NCI-H82 treated with DMSO at 0.1 percent for 48 hours (cell line): Measurements from ENCODE around the gene HOXD11.

ENCODE experiments used
- DNase-seq: peaks from one replicate; lab custom pipeline; 2025; ENCODE audit not compliant: unreplicated experiment; lab: John Stamatoyannopoulos, UW

HOXD11 gene

GRCh38 chr2:176105078-176105729 is 1.9 kb upstream of the HOXD11 start:
- DNase-seq: no peak

- no peak for DNase-seq
Observed at GRCh38 chr2:176105730-176106580, 1.1 kb upstream of the HOXD11 start.

GRCh38 chr2:176107731-176108181 is 676 bp downstream of the HOXD11 start:
- DNase-seq: no peak

GRCh38 chr2:176109192-176109901 is 2.3 kb downstream of the HOXD11 start:
- no peak for DNase-seq

GRCh38 chr2:176109946-176110345 is 2.9 kb downstream of the HOXD11 start:
- no peak for DNase-seq

- DNase-seq: no peak
Observed at GRCh38 chr2:176110415-176111308, 3.6 kb downstream of the HOXD11 start.

- DNase-seq: peak; percentile 72
Observed at GRCh38 chr2:176111309-176111663, 4.2 kb downstream of the HOXD11 start.

GRCh38 chr2:176111846-176112374 is 4.8 kb downstream of the HOXD11 start:
- no peak for DNase-seq

GRCh38 chr2:176112375-176113302 is 5.6 kb downstream of the HOXD11 start:
- no peak for DNase-seq

GRCh38 chr2:176114120-176114929 is 7.2 kb downstream of the HOXD11 start:
- DNase-seq: no peak

GRCh38 chr2:176114930-176115625 is 8.0 kb downstream of the HOXD11 start:
- DNase-seq: no peak

GRCh38 chr2:176115883-176116813 is 9.1 kb downstream of the HOXD11 start, which contains the start of gene HOXD10:
HOXD10 (plus strand) TSS chr2:176116778; CDS start chr2:176116834, 56 bp downstream.
- DNase-seq: no peak

- no peak for DNase-seq
Observed at GRCh38 chr2:176117162-176117822, 10.2 kb downstream of the HOXD11 start.

GRCh38 chr2:176117823-176118371 is 10.8 kb downstream of the HOXD11 start:
- DNase-seq: no peak

GRCh38 chr2:176118601-176119339 is 11.7 kb downstream of the HOXD11 start:
- peak; percentile 68 for DNase-seq
